Natural killer cell (primary cell): ENCODE measurements around the gene CHRNA5. TPM values are rescaled to one million over a fixed set of nuclear protein-coding genes. Genes with fewer than 3 reads are reported as not detected.

Experiments used
- ATAC-seq, 3 donors: fragments of 150-1000 bp in 2 of 3; fragments of 200-7000 bp in 1 of 3; cut with Tn5 transposase; 1 replicate in 1 of 3; 2 replicates in 2 of 3; pipeline ENCODE4 v1.10.0; 2021; ENCODE audit warnings: mild to moderate bottlenecking in 2 of 3, moderate library complexity in 2 of 3
- DNase-seq, 2 donors: peaks; one replicate each; pipeline versions ENCODE4 v3.0.0 to v3.0.0-alpha.2; 2013 to 2021; ENCODE audit warnings: mixed read lengths in 1 of 2
- H3K27ac ChIP-seq: one replicate; pipeline ENCODE4 v1.5.1; 2013; ENCODE audit warnings: mild to moderate bottlenecking, low read length
- H3K27me3 ChIP-seq: one replicate; pipeline ENCODE4 v1.6.1; 2013; ENCODE audit warnings: low read length; ENCODE audit not compliant: control insufficient read depth, insufficient read depth
- H3K36me3 ChIP-seq: one replicate; pipeline ENCODE4 v1.6.1; 2013; ENCODE audit warnings: low read length; ENCODE audit not compliant: control insufficient read depth, insufficient read depth
- H3K4me1 ChIP-seq: one replicate; pipeline ENCODE4 v1.6.1; 2013; ENCODE audit warnings: low read length; ENCODE audit not compliant: control insufficient read depth, insufficient read depth
- H3K4me3 ChIP-seq: one replicate; pipeline ENCODE4 v1.5.1; 2013; ENCODE audit warnings: low read length
- H3K9me3 ChIP-seq: one replicate; pipeline ENCODE4 v1.6.1; 2013; ENCODE audit warnings: low read length; ENCODE audit not compliant: control insufficient read depth, insufficient read depth
- H3K27ac Mint-ChIP-seq, 2 donors: one replicate each; pipeline ENCODE4 v1.8.0; 2022; ENCODE audit warnings: mild to moderate bottlenecking in 2 of 2, mixed read lengths in 2 of 2, moderate library complexity in 1 of 2
- H3K27me3 Mint-ChIP-seq, 2 donors: one replicate each; pipeline ENCODE4 v1.8.0; 2022; ENCODE audit warnings: low read depth in 2 of 2, mixed read lengths in 2 of 2
- H3K36me3 Mint-ChIP-seq: one replicate; pipeline ENCODE4 v1.8.0; 2022; ENCODE audit warnings: mixed read lengths
- H3K4me1 Mint-ChIP-seq, 2 donors: one replicate each; pipeline ENCODE4 v1.8.0; 2022; ENCODE audit warnings: mixed read lengths in 2 of 2
- H3K4me3 Mint-ChIP-seq: one replicate; pipeline ENCODE4 v1.8.0; 2022; ENCODE audit warnings: mild to moderate bottlenecking, moderate library complexity, mixed read lengths
- H3K9me3 Mint-ChIP-seq, 2 donors: one replicate each; pipeline ENCODE4 v1.8.0; 2022; ENCODE audit warnings: mixed read lengths in 2 of 2
- WGBS: methylation state at CpG from one replicate; pipeline ENCODE4 v1.1.7; 2013; ENCODE audit warnings: missing lambda C conversion rate; ENCODE audit not compliant: insufficient coverage; 5-methylcytosine and 5-hydroxymethylcytosine counted together
- intact Hi-C: fragments of 100-400 bp; cut with micrococcal nuclease; formaldehyde crosslinking; loops from one replicate; pipeline ENCODE4 v1.14.2; 2022
- total RNA-seq, 4 donors: library from RNA; stranded (reverse); fragments of 120-200 nt in 1 of 4; gene quantifications; one replicate each; pipeline versions ENCODE4 v1.2.3 to v1.2.4, GENCODE V29; 2013 to 2022
- TF ChIP-seq, protein P1 (sequence below): fragments of 200-600 bp; IDR thresholded peaks from one replicate; pipeline ENCODE4 v1.8.0; 2022; ENCODE audit warnings: antibody characterized with exemption

Gene CHRNA5
- total RNA-seq, 3 donors from 2014 or later (not counting 1 experiment from before 2014, with no cell fraction given): 0.23 to 0.45 (median 0.42) TPM

DNA sequence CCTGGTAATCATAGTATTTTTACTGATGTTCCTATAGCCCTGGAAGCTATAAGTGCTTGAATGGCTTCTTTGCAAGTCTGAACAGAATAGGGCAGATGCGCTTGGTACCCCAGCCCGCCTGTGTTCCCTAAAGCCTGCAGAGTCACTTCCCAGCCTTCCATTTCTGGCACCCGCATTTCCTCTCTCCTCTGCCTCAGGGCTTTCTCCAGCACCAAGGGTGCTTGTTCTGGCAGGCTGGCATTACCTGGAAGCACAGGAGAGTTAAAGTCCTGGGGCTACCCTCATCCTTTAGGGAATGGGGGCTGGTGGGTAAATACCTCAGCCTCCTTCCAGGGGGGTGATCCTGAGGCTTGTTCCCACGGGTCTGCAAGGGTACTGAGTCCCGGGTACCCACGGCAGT, 62.9 kb downstream of the CHRNA5 start:
- DNase-seq (no peak), ATAC-seq (no peak)
- Mint-ChIP-seq H3K27ac (no peak overlapping the region), H3K9me3 (no peaks in the 10 kb centered on the region), H3K4me1 (no peaks in the 10 kb centered on the region), H3K27me3 (peaks cover 8 to 25% of the 10 kb centered on the region in 2 donors), H3K36me3 (no peaks in the 10 kb centered on the region), H3K4me3 (no peak overlapping the region)
- no peak overlapping the region for H3K4me3 ChIP-seq
- no peaks in the 10 kb centered on the region for H3K9me3 ChIP-seq
- H3K27me3 ChIP-seq: no peaks in the 10 kb centered on the region
- no peaks in the 10 kb centered on the region for H3K4me1 ChIP-seq
- TF ChIP-seq, protein P1, sequence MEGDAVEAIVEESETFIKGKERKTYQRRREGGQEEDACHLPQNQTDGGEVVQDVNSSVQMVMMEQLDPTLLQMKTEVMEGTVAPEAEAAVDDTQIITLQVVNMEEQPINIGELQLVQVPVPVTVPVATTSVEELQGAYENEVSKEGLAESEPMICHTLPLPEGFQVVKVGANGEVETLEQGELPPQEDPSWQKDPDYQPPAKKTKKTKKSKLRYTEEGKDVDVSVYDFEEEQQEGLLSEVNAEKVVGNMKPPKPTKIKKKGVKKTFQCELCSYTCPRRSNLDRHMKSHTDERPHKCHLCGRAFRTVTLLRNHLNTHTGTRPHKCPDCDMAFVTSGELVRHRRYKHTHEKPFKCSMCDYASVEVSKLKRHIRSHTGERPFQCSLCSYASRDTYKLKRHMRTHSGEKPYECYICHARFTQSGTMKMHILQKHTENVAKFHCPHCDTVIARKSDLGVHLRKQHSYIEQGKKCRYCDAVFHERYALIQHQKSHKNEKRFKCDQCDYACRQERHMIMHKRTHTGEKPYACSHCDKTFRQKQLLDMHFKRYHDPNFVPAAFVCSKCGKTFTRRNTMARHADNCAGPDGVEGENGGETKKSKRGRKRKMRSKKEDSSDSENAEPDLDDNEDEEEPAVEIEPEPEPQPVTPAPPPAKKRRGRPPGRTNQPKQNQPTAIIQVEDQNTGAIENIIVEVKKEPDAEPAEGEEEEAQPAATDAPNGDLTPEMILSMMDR: no peak
- H3K27ac ChIP-seq: no peak overlapping the region
- H3K36me3 ChIP-seq: no peaks in the 10 kb centered on the region
- 76% methylated on average over 6 of the region's 6 CpGs for WGBS
- intact Hi-C loops: no loop called here

DNA sequence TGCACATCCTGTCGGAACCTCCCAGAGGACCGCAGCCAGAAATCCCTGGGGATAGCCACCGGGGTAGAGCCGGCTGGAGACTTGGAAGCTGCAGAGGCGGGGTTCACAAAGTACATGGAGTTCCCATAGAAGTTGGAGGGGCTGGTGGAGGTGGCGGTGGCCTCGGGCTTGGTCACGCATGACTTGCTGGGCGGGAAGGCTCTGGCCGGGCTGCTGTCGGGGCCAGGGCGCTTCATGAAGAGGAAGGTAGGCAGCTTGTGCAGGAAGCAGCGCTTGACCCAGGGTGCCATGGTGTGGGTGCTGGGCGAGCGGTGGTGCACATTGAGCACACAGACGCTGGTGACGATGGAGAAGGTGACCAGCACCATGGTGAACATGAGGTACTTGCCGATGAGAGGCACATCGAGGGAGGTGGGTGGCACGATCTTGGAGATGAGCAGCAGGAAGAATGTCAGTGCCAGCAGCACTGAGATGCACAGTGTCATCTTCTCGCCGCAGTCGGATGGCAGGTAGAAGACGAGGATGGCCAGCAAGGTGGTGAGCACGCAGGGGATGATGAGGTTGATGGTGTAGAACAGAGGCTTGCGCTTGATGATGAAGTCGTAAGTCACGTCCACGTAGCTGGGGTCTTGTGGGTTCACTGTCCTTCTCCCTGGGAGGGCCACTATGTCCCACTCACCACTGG, 63.9 kb downstream of the CHRNA5 start:
- WGBS: 92% methylated on average over 29 of the region's 29 CpGs
- Histone ChIP-seq H3K27ac (no peak overlapping the region), H3K36me3 (no peaks in the 10 kb centered on the region), H3K4me1 (no peaks in the 10 kb centered on the region), H3K27me3 (no peaks in the 10 kb centered on the region), H3K9me3 (peaks cover 4% of the 10 kb centered on the region), H3K4me3 (no peak overlapping the region)
- H3K27ac Mint-ChIP-seq: no peak overlapping the region
- TF ChIP-seq, protein P1: no peak
- DNase-seq (no peak), ATAC-seq (no peak)
- H3K9me3 Mint-ChIP-seq: no peaks in the 10 kb centered on the region
- no peak overlapping the region for H3K4me3 Mint-ChIP-seq
- H3K36me3 Mint-ChIP-seq: no peaks in the 10 kb centered on the region
- H3K27me3 Mint-ChIP-seq: peaks cover 8 to 24% of the 10 kb centered on the region in 2 donors
- intact Hi-C loops: no loop called here
- no peaks in the 10 kb centered on the region for H3K4me1 Mint-ChIP-seq

DNA sequence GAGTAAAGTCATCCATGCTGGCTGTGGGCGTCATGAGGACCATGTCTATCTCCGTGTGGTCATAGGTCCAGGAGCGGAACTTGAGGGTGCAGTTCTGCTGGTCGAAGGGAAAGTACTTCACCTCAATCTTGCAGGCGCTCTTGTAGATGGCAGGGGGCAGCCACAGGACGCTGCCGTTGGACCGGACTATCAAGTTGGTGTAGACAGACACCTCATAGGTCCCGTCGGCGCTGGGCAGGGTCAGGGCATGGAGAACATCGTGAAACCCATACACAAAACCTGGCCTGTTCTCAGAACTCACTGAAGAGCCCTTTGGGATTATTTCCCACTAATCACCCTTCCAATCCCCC, 64.4 kb downstream of the CHRNA5 start:
- H3K27ac ChIP-seq: no peak overlapping the region
- peaks cover 4% of the 10 kb centered on the region for H3K9me3 ChIP-seq
- ATAC-seq (no peak), DNase-seq (no peak)
- no peaks in the 10 kb centered on the region for H3K27me3 ChIP-seq
- H3K4me1 Mint-ChIP-seq: no peaks in the 10 kb centered on the region
- no peak overlapping the region for H3K27ac Mint-ChIP-seq
- intact Hi-C loops: no loop called here
- H3K36me3 ChIP-seq: no peaks in the 10 kb centered on the region
- H3K36me3 Mint-ChIP-seq: no peaks in the 10 kb centered on the region
- H3K4me3 ChIP-seq: no peak overlapping the region
- no peaks in the 10 kb centered on the region for H3K9me3 Mint-ChIP-seq
- peaks cover 8 to 19% of the 10 kb centered on the region in 2 donors for H3K27me3 Mint-ChIP-seq
- H3K4me3 Mint-ChIP-seq: no peak overlapping the region
- TF ChIP-seq, protein P1: no peak
- 94% methylated on average over 12 of the region's 12 CpGs for WGBS
- no peaks in the 10 kb centered on the region for H3K4me1 ChIP-seq
